ENCODE results near the gene STK33.

Gene STK33

DNA sequence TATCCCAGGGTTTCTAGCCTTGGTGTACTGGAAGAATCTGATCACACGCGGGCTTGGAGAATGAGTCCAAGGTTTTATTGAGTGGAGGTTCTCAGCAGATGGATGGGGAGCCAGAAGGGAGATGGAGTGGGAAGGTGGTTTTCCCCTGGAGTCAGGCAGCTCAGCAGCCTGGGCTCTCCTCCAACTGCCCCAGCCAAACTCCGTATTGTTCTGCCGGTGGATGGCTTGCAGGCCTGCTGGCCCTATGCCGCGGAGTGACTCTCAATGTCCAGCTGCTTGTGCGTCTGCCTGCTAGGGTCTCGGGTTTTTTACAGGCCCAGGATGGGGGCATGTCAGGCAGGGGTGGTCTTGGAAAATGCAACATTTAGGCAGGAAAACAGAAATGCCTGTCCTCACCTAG lies 168.0 kb downstream of the STK33 start:
- no peak for DNase-seq (ENCODE audit: low read depth)

DNA sequence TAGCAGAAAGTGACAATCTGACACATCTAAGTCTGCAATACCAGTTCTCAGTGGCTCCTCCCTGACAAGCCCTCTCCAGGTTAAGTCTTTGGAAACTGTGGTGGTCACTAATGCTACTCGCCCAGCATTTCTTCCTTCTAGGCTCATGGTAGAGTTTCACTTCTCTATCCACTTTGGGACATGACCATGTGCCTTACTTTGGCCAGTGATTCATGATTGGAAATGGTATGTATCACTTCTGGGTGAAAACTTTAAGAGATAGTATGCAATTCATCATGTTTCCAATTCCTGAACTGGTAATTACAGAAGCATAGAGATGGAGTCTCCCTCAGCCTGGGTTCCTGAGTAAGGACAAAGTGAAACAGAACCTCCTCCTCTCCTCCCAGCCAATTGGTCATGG lies 178.8 kb downstream of the STK33 start:
- no peak for DNase-seq (ENCODE audit: low read depth)

DNA sequence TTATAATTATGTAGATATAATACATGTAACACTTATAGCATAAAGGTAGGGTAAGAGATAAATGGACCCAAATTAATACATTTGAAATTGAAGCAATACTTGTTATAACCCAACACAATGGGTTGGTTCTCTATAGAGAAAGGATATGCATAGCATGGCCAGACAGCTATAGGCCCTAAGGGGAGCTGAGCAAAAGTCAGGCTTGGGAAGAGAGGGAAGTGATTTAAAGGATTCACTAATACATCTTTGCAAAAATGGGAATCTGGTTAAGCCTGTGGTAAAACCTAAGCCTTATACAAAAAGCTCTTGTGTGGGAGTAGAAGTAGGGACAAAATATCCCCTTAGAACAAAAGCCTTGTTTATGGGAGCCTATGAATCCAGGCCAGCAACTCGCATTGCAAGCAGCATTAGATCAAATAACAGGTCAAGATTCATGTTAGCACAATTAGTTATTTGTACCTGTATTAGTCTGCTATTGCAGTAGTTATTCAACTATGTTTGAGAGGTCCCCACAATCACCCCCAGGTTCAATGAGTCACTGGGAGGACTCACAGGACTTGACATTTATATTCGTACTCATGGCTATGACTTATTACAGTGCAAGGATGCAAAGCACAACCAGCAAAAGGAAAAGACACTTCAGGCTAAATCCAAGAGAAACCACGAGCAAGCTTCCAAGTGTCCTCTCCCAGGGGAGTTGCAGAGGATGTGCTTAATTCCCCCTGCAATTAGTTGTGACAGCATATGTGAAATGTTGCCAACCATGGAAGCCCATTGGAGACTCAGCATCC lies 185.7 kb downstream of the STK33 start:
- DNase-seq (ENCODE audit: low read depth) = no peak

DNA sequence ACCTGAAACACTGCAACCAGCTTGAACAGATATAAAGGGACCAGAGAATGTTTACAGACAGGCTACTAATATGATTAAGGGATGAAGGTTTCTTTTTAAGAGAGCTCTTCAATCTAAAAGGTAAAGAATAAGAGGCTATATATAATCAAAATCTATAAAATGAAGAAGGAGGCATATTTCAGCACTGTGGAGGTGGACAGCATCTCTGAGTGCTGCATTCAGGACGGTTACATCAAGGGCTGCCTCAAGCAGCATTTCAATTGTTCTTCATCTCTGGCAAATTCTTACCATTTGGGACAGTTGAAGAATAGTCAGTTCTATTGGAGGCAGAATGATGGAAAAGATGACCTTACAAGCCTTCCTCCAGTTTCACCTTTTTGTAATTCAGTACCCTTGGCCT lies 190.7 kb downstream of the STK33 start:
- DNase-seq (ENCODE audit: low read depth) = no peak

DNA sequence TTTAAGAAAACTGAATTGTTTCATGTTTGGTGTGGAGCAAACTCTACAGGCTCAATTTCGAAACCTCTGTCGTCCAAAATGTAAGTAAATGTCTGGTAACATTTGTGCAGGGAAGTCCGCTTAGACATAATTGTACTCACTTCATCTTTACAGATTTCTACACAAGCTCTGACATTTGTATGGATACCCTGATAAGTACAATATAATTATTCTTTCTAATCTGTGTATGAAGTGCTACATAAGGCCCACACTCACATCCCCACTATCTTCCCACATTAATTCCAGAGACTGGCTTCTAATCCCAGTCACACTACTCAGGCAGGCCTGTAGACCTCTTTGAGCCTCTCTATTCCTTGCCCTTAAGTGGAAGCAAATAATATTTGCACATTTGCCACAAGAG lies 201.1 kb downstream of the STK33 start:
- no peak for DNase-seq (ENCODE audit: low read depth)

DNA sequence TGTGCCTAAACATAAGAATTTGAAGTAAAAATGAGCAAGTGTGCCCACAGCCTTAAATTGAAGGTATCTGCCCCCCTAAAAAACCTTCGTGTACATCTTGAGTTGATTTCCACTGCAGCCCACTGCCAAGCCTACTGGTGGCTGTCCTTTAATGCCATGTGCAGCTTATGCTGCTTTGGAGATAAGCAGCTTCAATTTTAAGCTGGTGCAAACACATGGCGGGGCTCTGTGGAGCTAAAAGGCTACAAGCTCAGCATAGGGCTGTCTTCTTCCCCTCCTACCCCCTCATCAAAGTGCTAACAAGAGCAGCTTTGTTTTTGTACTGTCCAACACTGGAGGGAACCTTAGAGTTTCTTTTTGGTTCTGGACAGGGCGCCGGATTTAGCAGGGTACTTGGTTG lies 201.9 kb downstream of the STK33 start:
- DNase-seq (ENCODE audit: low read depth) = no peak

DNA sequence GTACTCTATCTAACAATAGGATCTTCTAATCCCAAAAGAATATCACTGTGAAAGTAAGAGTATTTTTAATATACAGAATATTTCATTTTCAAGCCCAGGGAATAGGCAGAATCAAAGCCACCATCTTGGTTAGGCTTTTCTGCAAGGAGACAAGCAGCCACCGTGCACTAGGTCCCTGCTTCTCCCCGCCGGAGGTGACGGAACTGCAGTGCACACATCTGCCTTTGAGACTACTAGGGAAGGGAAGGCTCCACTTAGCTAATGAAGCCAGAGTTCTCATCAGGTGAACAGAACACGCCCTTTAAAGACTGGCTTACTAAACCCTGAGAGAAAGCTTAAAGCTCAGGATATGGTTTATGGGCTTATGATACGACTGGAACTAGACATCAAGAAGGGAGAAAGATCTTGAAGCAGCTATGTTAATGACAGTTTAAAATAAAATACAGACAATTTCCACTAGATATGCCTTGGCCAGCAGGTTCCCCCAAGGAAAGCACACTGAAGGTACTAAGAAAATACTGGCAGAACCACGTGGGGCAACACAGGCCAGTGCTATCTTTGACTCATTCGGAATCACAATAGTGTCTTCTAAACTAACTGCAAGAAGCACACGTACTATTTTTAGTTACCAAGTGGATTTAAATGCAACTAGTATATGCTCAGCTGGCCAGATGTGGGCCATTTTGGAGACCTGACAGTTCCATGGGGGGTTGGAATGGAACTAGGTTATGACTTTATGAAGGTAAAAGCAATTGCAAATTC lies 203.0 kb downstream of the STK33 start:
- DNase-seq (ENCODE audit: low read depth) = no peak

DNA sequence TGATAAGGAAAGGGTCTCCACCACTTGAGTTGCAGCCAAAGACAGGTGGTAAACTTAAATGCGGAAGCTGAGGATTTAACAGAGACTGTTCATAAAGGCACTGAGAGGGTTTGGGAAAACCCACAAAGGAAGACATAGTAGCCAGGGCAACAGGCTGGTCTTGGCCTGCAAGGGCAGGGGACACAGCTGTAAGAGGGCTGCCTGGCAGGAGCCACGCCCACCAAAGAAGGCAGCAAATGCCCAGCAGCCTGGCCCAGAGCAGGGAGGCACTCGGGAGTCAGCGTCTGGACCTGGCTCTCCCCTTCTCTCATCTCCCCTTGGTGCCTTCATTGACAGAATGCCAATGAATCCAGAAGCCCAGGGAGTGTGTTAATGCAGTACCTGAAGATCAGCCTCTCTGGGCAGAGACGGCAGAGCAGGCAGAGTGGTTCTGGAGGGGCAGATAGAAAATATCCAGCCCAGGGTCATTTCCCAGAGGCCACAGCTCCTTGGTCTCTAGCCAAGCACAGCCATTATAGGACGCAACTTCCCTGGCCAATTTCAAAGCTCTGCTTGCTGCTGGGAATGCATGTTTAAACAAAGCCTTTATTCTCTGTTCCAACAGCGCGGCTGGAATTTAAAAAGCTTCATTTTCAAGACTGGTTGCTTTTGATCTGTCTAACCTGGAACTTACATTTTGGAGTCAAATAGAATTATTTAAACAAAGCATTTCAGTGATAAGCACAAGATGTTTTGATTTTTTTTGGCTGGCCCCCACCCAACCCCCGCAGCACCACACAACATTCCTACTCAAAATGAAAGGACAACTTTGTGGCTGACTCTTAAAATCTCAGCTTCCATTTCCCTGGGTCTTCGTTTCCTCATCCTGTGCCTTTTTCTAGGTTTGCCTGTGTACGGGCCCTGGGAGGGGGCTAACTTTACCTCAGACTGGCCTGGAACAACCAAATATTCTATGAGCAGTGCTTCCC lies 204.7 kb downstream of the STK33 start:
- DNase-seq (ENCODE audit: low read depth) = no peak

DNA sequence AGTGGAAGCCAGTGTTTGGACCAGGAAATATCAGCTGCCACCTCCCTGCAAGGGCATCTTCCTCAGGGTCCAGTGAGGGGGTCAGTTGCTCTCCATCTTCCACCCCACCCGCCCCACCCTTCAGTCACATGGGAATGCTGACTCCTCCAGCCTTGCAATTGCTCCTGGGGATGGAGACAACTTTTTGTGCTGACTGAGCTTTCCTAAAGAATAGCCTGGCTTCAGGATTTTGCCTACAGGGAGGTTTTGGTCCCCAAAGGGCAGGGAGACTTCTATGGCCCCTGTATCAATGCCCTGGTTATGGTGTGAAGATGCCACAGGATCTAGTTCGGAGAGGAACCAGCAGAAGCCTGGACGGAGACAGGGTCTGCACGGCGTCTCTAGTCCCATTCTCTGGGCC lies 206.3 kb downstream of the STK33 start:
- no peak for DNase-seq (ENCODE audit: low read depth)

DNA sequence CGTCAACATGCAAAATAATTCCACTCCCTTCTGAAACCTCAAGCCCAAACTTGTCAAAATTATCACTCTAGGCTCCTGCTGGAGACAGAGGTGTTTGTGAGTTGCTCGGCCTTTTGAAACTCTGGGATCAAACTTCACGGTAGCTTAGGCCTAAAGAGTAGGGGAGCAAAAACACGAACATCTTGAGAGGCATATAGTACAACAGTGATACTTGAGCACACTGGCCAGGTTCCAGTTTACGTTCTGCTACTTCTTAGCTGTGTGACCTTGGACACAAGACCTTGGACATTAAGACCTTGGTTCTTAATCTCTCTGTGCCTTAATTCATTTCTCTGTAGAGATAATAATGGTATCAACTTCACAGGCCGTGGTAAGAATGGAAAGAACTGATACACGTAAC lies 206.9 kb downstream of the STK33 start:
- DNase-seq (ENCODE audit: low read depth) = no peak

DNA sequence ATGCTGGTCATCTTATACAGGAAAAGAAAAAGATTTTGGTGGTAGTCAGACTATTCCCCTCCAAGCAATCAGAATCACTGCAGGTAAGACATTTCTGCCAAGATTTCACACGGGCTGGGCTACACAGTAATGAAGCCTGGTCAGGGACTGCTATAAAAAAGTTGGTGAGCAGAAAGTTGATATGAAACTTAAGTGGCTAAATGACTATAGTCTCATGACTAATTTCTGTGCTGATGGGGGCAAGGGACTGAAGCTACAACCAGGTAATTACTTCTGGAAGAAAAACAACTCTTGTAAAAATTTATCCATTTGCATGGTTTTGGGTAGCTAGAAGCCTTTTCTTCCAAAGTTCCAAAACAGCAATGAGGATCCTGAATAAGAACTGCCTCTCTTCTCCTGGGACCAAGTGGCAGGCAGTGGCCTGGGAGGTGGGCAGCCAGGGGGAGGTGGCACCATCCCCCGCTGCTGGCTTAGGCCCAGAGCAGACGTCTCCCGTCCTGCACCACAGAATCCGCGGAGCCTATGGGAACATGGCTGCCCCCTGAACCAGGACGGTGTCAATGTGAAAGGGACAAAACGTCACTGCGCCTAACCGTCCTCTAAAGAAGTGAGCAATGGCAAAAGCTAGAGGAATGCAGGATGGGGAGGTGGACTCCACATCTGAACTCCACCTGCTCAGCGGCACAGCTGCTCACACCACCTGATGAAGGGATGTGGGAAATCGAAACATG lies 207.7 kb downstream of the STK33 start:
- DNase-seq (ENCODE audit: low read depth) = no peak

DNA sequence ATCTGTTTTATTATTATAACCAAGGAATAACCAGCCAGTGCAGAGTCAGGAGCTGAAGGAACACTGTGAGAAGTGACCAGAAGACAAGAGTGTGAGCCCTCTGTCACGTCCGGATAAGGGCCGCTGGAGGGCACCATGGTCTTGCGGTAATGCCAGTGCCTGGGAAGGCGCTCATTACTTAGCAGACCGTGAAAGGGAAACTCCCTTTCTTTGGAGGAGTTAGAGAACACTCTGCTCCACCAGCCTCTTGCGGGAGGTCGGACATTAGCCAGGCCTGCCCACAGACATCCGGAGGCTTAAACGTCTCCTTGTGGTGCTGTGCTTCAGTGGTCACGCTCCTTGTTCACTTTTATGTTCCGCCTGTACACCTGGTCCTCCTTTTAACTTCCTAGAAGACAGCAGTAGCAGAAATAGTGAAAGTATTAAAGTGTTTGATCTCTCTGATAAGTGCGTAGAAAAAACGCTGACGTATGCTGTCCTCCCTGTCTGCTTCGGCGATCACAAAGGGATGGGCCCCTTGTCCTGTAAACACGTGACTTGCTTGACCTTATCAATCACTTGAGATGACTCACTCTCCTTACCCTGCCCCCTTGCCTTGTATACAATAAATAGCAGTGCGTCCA lies 209.7 kb downstream of the STK33 start:
- no peak for DNase-seq (ENCODE audit: low read depth)

DNA sequence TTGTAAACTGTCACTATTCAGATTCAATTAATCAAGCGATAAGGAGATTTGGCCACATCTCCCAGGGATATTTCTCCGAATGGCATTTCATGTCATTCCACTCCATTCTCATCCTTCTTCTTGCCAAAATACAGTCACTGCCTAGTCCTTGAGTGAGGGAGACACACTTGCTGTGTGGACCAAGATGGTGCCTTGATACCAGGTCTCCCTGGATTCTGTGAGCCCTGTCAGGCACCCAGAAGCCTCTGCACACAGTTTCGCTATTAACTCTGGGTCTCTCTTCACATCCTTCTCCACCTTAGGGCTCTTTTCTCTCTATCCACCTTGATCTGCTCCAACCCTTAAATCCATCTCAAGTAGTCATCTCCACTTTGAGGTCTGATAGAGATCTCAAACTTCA lies 210.4 kb downstream of the STK33 start:
- no peak for DNase-seq (ENCODE audit: low read depth)

DNA sequence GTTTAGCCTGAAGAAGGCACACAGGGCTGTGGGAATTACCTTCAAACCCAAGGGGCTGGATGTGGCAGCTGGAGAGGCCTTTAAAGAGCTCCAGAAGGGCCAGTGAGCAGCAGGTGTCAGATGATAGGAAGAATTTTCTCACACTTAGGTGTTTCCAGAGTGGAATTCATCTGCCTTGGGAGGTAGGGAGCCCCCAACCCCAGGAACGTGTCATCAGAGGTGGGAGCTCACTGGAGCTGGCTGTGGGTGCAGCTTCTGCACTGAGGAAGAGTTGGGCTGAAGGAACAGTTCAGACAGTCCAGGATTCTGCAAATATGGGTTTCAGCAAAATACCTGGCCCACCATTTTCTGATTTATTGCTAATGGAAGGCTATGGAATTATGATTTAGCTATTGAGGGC lies 210.8 kb downstream of the STK33 start:
- no peak for DNase-seq (ENCODE audit: low read depth)

DNA sequence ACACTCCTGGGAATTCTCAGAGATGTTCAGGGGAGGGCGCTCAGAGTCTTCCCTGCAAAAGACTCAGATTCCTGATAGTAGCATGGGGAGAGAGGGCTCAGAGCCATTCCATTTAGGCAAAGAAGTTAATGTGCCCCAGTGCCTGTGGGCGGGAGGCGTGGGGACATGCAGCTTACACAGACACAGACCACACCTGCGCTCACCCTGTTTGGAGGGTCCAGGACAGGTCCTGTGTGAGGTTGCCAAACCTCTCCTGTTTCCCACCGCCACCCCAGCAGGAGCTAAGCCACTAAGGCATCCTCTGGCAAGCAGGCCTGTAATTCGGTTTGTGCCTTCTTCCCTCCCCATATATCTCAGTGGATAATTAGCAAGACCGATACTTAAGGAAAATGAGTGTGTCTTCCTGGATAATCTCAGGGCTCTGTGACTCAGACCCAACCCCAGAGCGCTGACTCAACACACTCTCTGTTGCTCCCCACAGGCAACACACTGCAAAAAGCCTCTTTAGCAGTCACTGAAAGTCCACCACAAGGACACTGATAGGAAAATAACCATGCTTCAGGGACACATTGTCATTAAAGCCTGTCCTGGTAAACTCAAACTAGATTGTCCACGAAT lies 211.5 kb downstream of the STK33 start:
- no peak for DNase-seq (ENCODE audit: low read depth)

DNA sequence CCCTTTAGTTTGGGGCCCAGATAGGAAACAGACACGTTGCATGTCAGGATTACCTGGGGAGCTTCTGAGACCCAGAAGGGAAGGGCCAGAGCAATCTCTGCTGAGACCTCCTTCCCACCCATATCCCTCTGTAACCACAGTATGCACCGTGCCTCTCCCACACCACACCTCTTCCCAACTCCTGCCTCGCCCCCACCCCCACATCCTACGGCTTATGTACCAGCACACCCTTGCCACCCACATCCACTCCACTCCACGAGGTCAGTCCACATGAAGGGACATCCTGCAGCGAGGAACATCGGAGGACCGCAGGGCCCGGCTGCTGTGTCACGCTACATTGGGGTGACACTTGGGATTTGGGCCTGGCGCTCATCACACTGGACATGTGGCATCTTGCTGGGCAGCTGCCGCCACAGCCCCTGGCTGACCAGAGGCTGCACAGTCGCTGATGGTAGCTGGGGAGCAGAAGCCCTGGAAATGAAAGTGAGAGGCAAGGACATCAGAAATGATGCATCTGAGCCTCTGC lies 212.1 kb downstream of the STK33 start:
- no peak for DNase-seq (ENCODE audit: low read depth)

DNA sequence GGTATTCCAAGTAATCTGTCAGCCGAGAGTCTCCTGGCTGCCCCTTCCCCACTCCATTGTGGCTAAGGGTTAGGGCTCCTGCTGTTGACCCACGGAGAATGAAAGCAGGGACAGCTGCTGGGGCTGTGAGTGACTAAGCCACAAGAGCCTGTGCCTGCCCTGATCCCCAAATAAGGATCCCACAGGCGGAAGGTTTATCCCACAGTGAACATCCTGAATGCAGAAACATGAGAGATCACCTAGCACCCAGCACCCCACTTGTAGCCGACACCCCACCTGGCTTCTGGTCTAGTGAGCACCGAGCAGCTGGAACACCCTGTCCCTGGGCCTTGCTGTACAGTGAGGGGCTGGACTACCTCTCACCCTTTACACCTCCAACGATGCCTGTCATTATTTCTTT lies 212.7 kb downstream of the STK33 start:
- DNase-seq (ENCODE audit: low read depth) = no peak

DNA sequence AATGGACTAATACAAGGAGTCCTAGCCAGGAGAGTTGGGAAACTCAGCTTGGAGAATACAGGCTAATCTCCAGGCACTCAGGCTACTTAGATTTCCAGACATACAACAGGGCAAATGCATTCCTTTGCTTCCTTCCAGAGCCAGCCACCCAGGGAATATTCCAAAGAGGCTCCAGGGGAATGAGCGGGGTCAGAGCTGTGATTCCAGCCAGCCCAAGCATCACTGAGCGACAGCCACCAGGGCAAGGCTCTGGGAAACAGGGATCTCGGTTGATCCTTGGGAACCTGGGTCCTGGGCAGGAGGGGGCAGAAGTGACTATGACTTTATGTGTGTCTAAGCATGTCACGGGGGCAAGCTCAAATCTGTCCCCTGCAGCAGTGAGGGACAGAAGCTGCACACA lies 218.1 kb downstream of the STK33 start:
- no peak for DNase-seq (ENCODE audit: low read depth)

DNA sequence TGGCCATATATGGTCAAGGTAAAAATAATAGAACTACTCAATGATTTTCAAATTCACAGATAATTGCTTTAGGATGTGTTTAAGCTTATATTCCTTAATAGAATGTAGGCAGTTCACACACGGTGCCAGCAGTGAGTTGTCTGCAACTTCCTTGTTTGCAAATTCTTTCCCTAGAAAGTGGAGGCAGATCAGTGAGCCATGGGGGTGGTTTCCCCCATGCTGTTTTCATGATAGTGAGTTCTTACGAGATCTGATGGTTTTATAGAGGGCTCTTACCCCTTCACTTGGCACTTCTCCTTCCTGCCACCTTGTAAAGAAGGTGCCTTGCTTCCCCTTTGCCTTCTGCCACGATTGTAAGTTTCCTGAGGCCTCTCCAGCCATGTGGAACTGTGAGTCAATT lies 218.6 kb downstream of the STK33 start:
- no peak for DNase-seq (ENCODE audit: low read depth)

DNA sequence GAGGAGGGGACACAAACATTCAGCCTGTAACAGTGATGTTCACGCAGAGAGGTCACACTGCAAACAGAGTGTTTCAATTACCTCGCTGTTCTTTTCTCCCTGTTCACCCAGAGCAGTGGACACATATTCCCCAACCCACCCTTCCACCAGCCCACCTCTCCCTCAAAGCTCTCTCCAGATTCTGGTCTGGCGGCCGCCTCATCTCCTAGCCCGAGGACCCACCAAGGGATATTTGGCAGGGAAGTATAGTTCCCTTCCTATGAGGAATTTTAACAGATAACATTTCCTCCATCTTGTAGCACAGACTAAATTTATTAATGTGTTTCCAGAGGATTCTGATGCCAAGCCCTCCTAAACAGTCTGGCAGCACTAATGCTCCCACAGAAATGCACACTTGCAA lies 219.3 kb downstream of the STK33 start:
- DNase-seq (ENCODE audit: low read depth) = no peak

All from T-helper 22 cell (primary cell).